Prostate gland (tissue), 2 donors: ENCODE measurements around the gene UCN. TPM values are rescaled to one million over a fixed set of nuclear protein-coding genes. Genes with fewer than 3 reads are reported as not detected.
"Not testable (repeated sequence)": the region's sequence is repeated elsewhere in the genome, so short reads cannot be mapped to it uniquely, and the experiment has no call there.

ENCODE experiments used
- DNase-seq: peaks from one replicate; pipeline ENCODE4 v3.0.0-alpha.2; 2019; ENCODE audit warnings: low spot score
- H3K27ac ChIP-seq, 2 donors: fragments of 200-600 bp; sonication (generic); 2 replicates each; pipeline ENCODE4 v1.5.1; 2017 to 2019
- H3K27me3 ChIP-seq: fragments of 200-600 bp; sonication (generic); replicated peaks from 2 replicates; pipeline ENCODE4 v1.5.1; 2019; ENCODE audit not compliant: insufficient read depth
- H3K36me3 ChIP-seq, 2 donors: fragments of 200-600 bp; sonication (generic); 1 replicate in 1 of 2; 2 replicates in 1 of 2; pipeline versions ENCODE4 v1.5.1 to v1.8.1; 2017 to 2019
- H3K4me1 ChIP-seq: fragments of 200-600 bp; sonication (generic); replicated peaks from 2 replicates; pipeline ENCODE4 v1.5.1; 2019
- H3K4me3 ChIP-seq, 2 donors: fragments of 200-600 bp; sonication (generic); 2 replicates each; pipeline ENCODE4 v1.5.1; 2017 to 2019
- H3K9me3 ChIP-seq: fragments of 200-600 bp; sonication (generic); 2 replicates; pipeline ENCODE4 v1.5.1; 2017
- POLR2A ChIP-seq: fragments of 450-650 bp; IDR thresholded peaks from one replicate; pipeline ENCODE4 v1.6.1; 2016; ENCODE audit warnings: antibody characterized with exemption, mild to moderate bottlenecking
- POLR2AphosphoS5 ChIP-seq: sonication (generic); formaldehyde crosslinking; IDR thresholded peaks from one replicate; pipeline ENCODE4 v1.6.1; 2017; ENCODE audit warnings: antibody characterized with exemption
- WGBS: methylation state at CpG from one replicate; pipeline ENCODE4 v1.1.5; 2018; 5-methylcytosine and 5-hydroxymethylcytosine counted together
- intact Hi-C: fragments of 100-400 bp; cut with DNase I; formaldehyde crosslinking; loops from one replicate; pipeline ENCODE4 v1.14.2; 2022
- total RNA-seq, 2 donors: library from RNA; depleted of rRNA; stranded (reverse); fragments of >200 nt; gene quantifications; one replicate each; pipeline ENCODE4 v1.1.0, GENCODE V29; 2016
- TF ChIP-seq, protein P1 (sequence below), 4 experiments: fragments of 200-600 bp in 2 of 4; fragments of 450-650 bp in 2 of 4; sonication (generic) in 2 of 4; IDR thresholded peaks; 1 replicate in 3 of 4; 2 replicates in 1 of 4; pipeline ENCODE4 v1.5.1; 2016 to 2019; ENCODE audit warnings: antibody characterized with exemption in 4 of 4, mild to moderate bottlenecking in 2 of 4, moderate library complexity in 2 of 4

Gene UCN
- total RNA-seq, 2 donors from 2014 or later: 4.2 to 11.2 TPM

DNA sequence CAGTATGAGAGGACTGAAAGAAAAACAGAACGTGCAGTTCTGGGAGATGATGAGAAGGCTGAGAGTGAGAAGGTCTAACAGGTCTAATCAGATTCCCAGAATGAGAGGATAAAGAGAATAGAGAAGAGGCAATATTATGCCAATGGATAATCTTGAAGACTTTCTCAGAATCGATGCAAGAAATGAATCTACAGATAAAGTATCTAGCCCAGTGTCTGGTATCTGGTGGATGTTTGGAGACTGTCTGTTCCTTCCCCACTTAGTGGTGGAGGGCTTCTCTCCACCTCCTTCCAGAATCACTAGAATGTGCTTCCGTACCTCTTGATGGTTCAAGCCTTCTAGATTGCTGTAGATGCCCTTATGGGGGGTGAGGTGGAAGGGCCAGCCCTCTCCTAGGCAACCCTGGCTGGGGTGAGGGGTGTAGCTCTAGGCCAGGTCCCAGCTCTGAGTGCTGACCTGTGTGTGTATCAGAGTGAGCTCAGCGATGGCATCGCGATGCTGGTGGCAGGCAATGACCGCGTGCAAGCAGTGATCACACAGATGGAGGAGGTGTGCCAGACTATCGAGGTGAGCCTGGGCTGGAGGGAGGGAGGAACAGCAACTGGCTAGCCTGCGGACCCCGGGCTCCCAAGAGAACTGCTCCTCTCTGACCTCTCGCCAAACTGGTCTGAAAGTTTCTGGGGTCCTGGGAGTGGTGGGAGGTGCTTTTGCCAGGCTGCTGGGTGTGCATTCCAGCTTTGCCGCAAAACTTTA is 3.6 kb downstream of the UCN start:
- Histone ChIP-seq H3K9me3 (no peaks in the 10 kb centered on the region), H3K27ac (no peak overlapping the region), H3K27me3 (peaks cover 3% of the 10 kb centered on the region), H3K4me1 (peaks cover 10% of the 10 kb centered on the region), H3K4me3 (no peak overlapping the region), H3K36me3 (no peaks in the 10 kb centered on the region)
- intact Hi-C loops: no loop called here
- no peak for DNase-seq
- WGBS: 79% methylated on average over 13 of the region's 13 CpGs
- TF ChIP-seq, protein P1, sequence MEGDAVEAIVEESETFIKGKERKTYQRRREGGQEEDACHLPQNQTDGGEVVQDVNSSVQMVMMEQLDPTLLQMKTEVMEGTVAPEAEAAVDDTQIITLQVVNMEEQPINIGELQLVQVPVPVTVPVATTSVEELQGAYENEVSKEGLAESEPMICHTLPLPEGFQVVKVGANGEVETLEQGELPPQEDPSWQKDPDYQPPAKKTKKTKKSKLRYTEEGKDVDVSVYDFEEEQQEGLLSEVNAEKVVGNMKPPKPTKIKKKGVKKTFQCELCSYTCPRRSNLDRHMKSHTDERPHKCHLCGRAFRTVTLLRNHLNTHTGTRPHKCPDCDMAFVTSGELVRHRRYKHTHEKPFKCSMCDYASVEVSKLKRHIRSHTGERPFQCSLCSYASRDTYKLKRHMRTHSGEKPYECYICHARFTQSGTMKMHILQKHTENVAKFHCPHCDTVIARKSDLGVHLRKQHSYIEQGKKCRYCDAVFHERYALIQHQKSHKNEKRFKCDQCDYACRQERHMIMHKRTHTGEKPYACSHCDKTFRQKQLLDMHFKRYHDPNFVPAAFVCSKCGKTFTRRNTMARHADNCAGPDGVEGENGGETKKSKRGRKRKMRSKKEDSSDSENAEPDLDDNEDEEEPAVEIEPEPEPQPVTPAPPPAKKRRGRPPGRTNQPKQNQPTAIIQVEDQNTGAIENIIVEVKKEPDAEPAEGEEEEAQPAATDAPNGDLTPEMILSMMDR (IDR thresholded peaks at IDR 0.05): no peak
- TF ChIP-seq POLR2A (no peak), POLR2AphosphoS5 (no peak)

DNA sequence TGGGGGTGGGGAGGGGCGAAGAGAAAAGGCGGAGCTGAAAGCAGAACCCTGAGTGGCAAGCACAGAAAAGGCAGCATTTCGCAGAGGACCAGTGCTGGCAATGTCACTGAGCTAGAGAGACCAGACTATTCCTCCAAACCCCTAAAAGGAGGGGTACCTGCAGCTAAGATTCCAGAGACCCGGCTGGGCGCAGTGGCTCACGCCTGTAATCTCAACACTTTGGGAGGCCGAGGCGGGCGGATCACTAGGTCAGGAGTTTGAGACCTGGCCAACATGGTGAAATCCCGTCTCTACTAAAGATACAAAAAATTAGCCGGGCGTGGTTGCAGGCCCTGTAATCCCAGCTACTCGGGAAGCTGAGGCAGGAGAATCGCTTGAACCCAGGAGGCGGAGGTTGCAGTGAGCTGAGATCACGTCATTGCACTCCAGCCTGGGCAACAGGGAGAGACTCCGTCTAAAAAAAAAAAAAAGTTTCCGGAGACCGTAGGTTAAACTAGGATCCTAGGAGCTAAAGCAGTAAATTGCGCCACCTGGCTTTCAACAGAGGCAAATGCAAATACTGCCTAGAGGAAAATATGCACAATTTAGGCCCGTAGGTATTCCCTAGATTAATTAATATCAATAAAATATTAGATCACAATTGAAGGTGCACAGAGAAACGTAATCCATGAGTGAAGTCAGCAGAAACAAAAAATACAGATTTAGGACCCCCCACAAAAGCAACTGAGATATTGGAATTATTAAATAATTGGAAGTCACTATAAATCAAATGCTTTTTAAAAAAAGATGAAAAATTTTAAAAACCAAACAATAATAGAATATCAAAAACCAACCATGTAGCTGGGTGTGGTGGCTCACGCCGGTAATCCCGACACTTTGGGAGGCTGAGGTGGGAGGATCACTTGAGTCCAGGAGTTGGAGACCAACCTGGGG is 4.9 kb downstream of the UCN start:
- Histone ChIP-seq H3K36me3 (no peaks in the 10 kb centered on the region), H3K9me3 (no peaks in the 10 kb centered on the region), H3K4me3 (peak overlapping the region; percentile 7 to 11), H3K4me1 (peaks cover 10% of the 10 kb centered on the region), H3K27ac (no peak overlapping the region), H3K27me3 (peaks cover 3% of the 10 kb centered on the region)
- TF ChIP-seq, protein P1 (IDR thresholded peaks at IDR 0.05): peak; percentile 77 to 86 (median 86)
- TF ChIP-seq POLR2AphosphoS5 (peak; percentile 65), POLR2A (no peak)
- intact Hi-C loops: no loop called here
- DNase-seq: peak; percentile 40
- 26% methylated on average over 25 of the region's 25 CpGs for WGBS

DNA sequence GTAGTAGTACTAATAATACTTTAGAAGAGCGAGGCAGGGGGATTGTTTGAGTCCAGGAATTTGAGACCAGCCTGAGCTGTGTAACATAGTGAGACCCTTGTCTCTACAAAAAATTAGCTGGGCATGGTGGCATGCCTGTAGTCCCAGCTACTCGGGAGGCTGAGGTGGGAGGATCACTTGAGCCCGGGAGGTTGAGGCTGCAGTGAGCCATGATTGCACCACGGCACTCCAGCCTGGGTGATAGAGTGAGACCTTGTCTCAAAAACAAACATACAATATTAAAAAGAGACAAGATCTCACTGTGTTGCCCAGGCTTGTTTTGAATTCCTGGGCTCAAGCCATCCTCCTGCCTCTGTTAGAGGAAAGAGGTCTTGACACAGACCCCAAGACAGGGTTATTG is 7.6 kb downstream of the UCN start:
- H3K4me3 ChIP-seq, DNase-seq, H3K27ac ChIP-seq, H3K9me3 ChIP-seq, H3K27me3 ChIP-seq, H3K36me3 ChIP-seq, intact Hi-C loops, H3K4me1 ChIP-seq: not testable (repeated sequence)
- 63% methylated on average over 4 of the region's 4 CpGs for WGBS

DNA sequence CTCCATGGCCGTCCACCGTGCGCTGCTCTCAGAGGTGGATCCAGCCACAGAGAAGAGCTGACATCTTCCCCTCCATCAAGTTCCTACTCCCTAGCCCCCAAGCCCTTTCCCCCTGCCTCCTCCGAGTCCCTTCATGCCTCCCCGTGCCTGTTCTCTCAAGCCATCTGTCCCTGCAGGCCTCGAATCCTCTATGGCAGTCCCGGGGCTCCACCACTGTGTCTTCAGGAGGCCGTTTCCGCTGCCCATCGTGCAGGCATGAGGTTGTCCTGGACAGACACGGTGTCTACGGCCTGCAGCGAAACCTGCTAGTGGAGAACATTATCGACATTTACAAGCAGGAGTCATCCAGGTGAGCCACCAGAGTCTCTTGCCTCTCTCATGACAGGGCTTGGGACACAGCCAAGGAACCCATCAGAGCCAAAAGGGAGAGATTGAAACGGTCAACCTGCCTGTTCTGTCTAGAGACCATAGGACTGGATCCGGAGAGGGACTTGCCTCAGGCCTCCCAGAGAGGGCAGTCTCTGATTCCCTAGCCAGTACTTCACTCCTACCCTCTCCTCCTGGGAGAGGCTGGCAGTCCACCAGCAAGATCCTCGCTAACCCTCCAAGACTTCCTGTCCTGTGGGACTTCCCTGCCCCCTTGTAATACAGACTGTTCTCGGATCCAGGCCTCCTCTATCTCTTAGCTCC is 9.7 kb downstream of the UCN start:
- no peaks in the 10 kb centered on the region for H3K9me3 ChIP-seq
- no peaks in the 10 kb centered on the region for H3K4me1 ChIP-seq
- no peak overlapping the region for H3K4me3 ChIP-seq
- TF ChIP-seq, protein P1 (IDR thresholded peaks at IDR 0.05): no peak
- no peak for TF ChIP-seq POLR2AphosphoS5
- no peaks in the 10 kb centered on the region for H3K27me3 ChIP-seq
- no peaks in the 10 kb centered on the region for H3K36me3 ChIP-seq
- WGBS: 60% methylated on average over 18 of the region's 18 CpGs
- no peak for DNase-seq
- H3K27ac ChIP-seq: no peak overlapping the region
- intact Hi-C loops: no loop called here

DNA sequence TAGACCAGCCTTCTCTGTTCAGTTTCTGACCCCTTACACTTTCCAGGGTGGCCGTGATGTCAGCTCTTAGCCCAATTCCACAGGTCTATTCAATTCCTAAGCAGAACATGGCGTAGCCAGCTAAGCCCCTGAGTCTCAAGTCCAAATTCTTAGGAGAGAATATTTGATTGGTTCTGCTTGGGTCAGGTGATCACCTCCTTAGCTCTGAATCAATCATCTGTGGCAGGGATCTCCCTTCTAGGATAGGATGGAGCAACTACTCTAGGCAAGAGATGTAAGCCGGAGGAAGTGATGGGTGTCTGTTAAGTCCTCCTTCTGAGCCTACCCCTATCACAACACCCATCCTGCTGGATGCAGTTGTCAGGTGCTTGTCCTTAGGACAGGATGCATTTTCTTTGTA is 11.1 kb downstream of the UCN start:
- no peaks in the 10 kb centered on the region for H3K4me1 ChIP-seq
- no peak overlapping the region for H3K4me3 ChIP-seq
- no peak overlapping the region for H3K27ac ChIP-seq
- intact Hi-C loops: no loop called here
- no peaks in the 10 kb centered on the region for H3K9me3 ChIP-seq
- no peak for DNase-seq
- H3K27me3 ChIP-seq: no peaks in the 10 kb centered on the region
- no peaks in the 10 kb centered on the region for H3K36me3 ChIP-seq
- TF ChIP-seq POLR2AphosphoS5 (no peak), POLR2A (no peak)
- TF ChIP-seq, protein P1 (IDR thresholded peaks at IDR 0.05): no peak
- 92% methylated on average over 3 of the region's 3 CpGs for WGBS
